Caco-2 (cell line): ENCODE data around the gene SOX5. TPM values are rescaled to one million over a fixed set of nuclear protein-coding genes. Genes with fewer than 3 reads are reported as not detected.

ENCODE experiments used
- BruUV-seq: library from RNA; stranded (reverse); fragments of 400-500 nt; replicated peaks from 2 replicates; lab custom pipeline; 2021; lab: Mats Ljungman, UMichigan
- CTCF ChIA-PET: fragments of 300-600 bp; sonication (Branson Sonifier 250); formaldehyde crosslinking; loops from one replicate; lab custom pipeline; 2022; ENCODE audit warnings: antibody characterized with exemption; lab: Charles Lee
- POLR2A ChIA-PET: fragments of 300-600 bp; sonication (Branson Sonifier 250); formaldehyde crosslinking; loops from one replicate; lab custom pipeline; 2022; ENCODE audit warnings: antibody characterized with exemption; lab: Charles Lee
- DNase-seq, 2 experiments: peaks; one replicate each; pipeline versions ENCODE4 v3.0.0 to v3.0.0-alpha.2; 2020 to 2022
- H3K27me3 ChIP-seq: replicated peaks from 2 replicates; pipeline ENCODE4 v1.6.0; 2011; ENCODE audit warnings: low read length; ENCODE audit not compliant: control insufficient read depth, insufficient read depth
- H3K36me3 ChIP-seq: 2 replicates; pipeline ENCODE4 v1.5.1; 2011; ENCODE audit warnings: low read length; ENCODE audit not compliant: control insufficient read depth, insufficient read depth
- H3K4me1 ChIP-seq: fragments of 250-450 bp; sonication (Bioruptor Pico); 2 replicates; pipeline ENCODE4 v1.5.1; 2020; ENCODE audit warnings: mild to moderate bottlenecking
- H3K4me3 ChIP-seq: 2 replicates; pipeline ENCODE4 v1.5.1; 2011; ENCODE audit warnings: low read depth, mild to moderate bottlenecking, control low read depth, low read length
- H3K9me3 ChIP-seq: fragments of 250-450 bp; sonication (Bioruptor Pico); 2 replicates; pipeline ENCODE4 v1.5.1; 2020; ENCODE audit warnings: mild to moderate bottlenecking, moderate library complexity
- H3K27ac Mint-ChIP-seq: one replicate; pipeline ENCODE4 v1.8.0; 2022; ENCODE audit warnings: mixed read lengths; ENCODE audit not compliant: unreplicated experiment
- H3K27me3 Mint-ChIP-seq: one replicate; pipeline ENCODE4 v1.8.0; 2022; ENCODE audit warnings: mixed read lengths; ENCODE audit not compliant: insufficient read depth, unreplicated experiment
- H3K36me3 Mint-ChIP-seq: one replicate; pipeline ENCODE4 v1.8.0; 2022; ENCODE audit warnings: mild to moderate bottlenecking, mixed read lengths; ENCODE audit not compliant: insufficient read depth, unreplicated experiment
- H3K4me1 Mint-ChIP-seq: one replicate; pipeline ENCODE4 v1.8.0; 2022; ENCODE audit warnings: low read depth, mixed read lengths; ENCODE audit not compliant: unreplicated experiment
- H3K4me3 Mint-ChIP-seq: one replicate; pipeline ENCODE4 v1.8.0; 2022; ENCODE audit warnings: mild to moderate bottlenecking, moderate library complexity, mixed read lengths; ENCODE audit not compliant: unreplicated experiment
- H3K9me3 Mint-ChIP-seq: one replicate; pipeline ENCODE4 v1.8.0; 2022; ENCODE audit warnings: mixed read lengths; ENCODE audit not compliant: unreplicated experiment
- intact Hi-C: fragments of 100-400 bp; cut with micrococcal nuclease; formaldehyde crosslinking; loops from one replicate; pipeline ENCODE4 v1.10.0; 2022; ENCODE audit not compliant: unreplicated experiment
- total RNA-seq: library from RNA; stranded (reverse); gene quantifications from 2 replicates; pipeline ENCODE4 v1.2.3, GENCODE V29; 2022
- TF ChIP-seq, protein P1 (sequence below), 2 experiments: fragments of 200-600 bp in 1 of 2; IDR thresholded peaks; 1 replicate in 1 of 2; 2 replicates in 1 of 2; pipeline versions ENCODE4 v1.5.1 to v1.8.0; 2011 to 2022; ENCODE audit warnings: antibody characterized with exemption in 1 of 2, control low read depth in 1 of 2, inconsistent platforms in 1 of 2, low read depth in 1 of 2, low read length in 1 of 2, mild to moderate bottlenecking in 1 of 2, moderate library complexity in 1 of 2; ENCODE audit not compliant: insufficient read depth in 1 of 2, severe bottlenecking in 1 of 2, unreplicated experiment in 1 of 2

SOX5 gene
- total RNA-seq, 1 experiment from 2014 or later: 15.4 TPM

DNA sequence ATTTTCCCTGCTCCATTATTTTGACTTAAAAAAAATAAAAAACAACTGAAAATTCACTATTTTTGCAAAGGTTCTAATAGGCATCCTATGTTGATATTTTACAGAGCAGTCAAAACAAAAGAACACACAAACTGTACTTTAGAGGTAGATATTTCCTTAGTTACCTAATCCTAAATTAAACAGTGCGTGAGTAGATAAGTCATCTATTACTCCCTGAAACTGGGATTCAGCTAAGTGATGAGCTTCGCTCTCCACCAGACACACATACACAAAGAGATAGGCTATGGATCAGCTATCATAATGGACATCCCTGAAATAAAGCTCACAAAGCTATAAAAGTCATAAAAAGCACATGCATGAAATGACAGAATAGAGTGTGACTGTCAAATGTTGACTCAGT lies 398.7 kb downstream of the SOX5 start:
- H3K9me3 ChIP-seq: no peaks in the 10 kb centered on the region
- no peaks in the 10 kb centered on the region for H3K4me1 ChIP-seq
- peaks cover 6% of the 10 kb centered on the region for H3K4me1 Mint-ChIP-seq
- H3K27me3 ChIP-seq: no peaks in the 10 kb centered on the region
- BruUV-seq: no TSS peak
- intact Hi-C loops: no loop called here
- H3K27ac Mint-ChIP-seq: no peak overlapping the region
- no peak for DNase-seq
- TF ChIP-seq, protein P1, sequence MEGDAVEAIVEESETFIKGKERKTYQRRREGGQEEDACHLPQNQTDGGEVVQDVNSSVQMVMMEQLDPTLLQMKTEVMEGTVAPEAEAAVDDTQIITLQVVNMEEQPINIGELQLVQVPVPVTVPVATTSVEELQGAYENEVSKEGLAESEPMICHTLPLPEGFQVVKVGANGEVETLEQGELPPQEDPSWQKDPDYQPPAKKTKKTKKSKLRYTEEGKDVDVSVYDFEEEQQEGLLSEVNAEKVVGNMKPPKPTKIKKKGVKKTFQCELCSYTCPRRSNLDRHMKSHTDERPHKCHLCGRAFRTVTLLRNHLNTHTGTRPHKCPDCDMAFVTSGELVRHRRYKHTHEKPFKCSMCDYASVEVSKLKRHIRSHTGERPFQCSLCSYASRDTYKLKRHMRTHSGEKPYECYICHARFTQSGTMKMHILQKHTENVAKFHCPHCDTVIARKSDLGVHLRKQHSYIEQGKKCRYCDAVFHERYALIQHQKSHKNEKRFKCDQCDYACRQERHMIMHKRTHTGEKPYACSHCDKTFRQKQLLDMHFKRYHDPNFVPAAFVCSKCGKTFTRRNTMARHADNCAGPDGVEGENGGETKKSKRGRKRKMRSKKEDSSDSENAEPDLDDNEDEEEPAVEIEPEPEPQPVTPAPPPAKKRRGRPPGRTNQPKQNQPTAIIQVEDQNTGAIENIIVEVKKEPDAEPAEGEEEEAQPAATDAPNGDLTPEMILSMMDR (IDR thresholded peaks at IDR 0.05; ENCODE audit: insufficient read depth in 1 of 2, low read depth in 1 of 2, low read length in 1 of 2, severe bottlenecking in 1 of 2, unreplicated experiment in 1 of 2): no peak
- CTCF ChIA-PET: no interaction called here
- H3K27me3 Mint-ChIP-seq: no peaks in the 10 kb centered on the region
- H3K9me3 Mint-ChIP-seq: no peaks in the 10 kb centered on the region
- POLR2A ChIA-PET: no interaction called here
- no peak overlapping the region for H3K4me3 Mint-ChIP-seq
- H3K4me3 ChIP-seq: no peak overlapping the region
- no peaks in the 10 kb centered on the region for H3K36me3 ChIP-seq
- H3K36me3 Mint-ChIP-seq: no peaks in the 10 kb centered on the region

DNA sequence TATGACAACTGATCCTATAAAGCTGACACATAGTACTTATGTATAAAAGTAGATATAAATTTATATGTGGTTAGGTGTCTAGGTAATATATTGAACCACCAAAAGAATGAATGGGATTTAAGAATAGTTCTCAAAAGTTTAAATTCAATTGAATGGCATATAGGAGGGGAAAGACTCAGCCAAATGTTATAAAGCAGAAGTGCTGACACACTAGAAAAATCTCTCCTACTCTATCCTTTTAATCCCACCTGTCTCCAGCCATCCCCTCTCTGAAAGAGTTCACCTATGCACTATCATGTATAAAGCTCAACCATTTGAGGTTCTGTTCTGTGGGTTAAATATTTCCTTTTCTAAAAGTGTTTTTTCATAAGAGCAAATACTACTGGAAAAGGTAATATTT lies 400.7 kb downstream of the SOX5 start:
- Histone ChIP-seq H3K4me1 (no peaks in the 10 kb centered on the region), H3K27me3 (no peaks in the 10 kb centered on the region), H3K4me3 (no peak overlapping the region), H3K36me3 (no peaks in the 10 kb centered on the region), H3K9me3 (no peaks in the 10 kb centered on the region)
- no peaks in the 10 kb centered on the region for H3K36me3 Mint-ChIP-seq
- TF ChIP-seq, protein P1 (IDR thresholded peaks at IDR 0.05; ENCODE audit: insufficient read depth in 1 of 2, low read depth in 1 of 2, low read length in 1 of 2, severe bottlenecking in 1 of 2, unreplicated experiment in 1 of 2): no peak
- H3K4me3 Mint-ChIP-seq: no peak overlapping the region
- BruUV-seq: no TSS peak
- intact Hi-C loops: no loop called here
- ChIA-PET CTCF (no interaction called here), POLR2A (no interaction called here)
- DNase-seq: no peak
- H3K27ac Mint-ChIP-seq: no peak overlapping the region
- H3K9me3 Mint-ChIP-seq: no peaks in the 10 kb centered on the region
- no peaks in the 10 kb centered on the region for H3K27me3 Mint-ChIP-seq
- peaks cover 6% of the 10 kb centered on the region for H3K4me1 Mint-ChIP-seq

DNA sequence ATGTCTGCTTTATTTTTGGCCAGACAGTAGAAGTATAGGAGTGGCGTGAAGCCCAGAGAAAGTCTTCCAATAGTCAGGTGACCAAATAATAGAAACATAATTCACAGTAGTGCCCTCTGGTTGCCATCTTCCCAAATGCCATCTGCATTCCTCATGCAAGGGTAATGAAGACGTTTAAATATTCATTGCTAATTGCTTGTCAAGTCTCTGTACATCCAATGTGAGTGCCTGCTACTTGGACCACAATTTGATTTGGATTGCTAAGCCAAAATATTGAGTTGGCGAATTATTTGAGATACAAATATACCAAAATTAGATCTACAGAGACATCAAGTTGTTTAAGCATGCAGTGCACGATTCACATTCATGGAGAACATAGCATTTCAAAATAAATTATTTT lies 402.7 kb downstream of the SOX5 start:
- Mint-ChIP-seq H3K4me3 (no peak overlapping the region), H3K36me3 (no peaks in the 10 kb centered on the region), H3K27me3 (no peaks in the 10 kb centered on the region), H3K27ac (no peak overlapping the region), H3K9me3 (no peaks in the 10 kb centered on the region), H3K4me1 (peaks cover 6% of the 10 kb centered on the region)
- no peak for DNase-seq
- Histone ChIP-seq H3K27me3 (no peaks in the 10 kb centered on the region), H3K9me3 (no peaks in the 10 kb centered on the region), H3K4me1 (no peaks in the 10 kb centered on the region), H3K4me3 (no peak overlapping the region), H3K36me3 (no peaks in the 10 kb centered on the region)
- no TSS peak for BruUV-seq
- ChIA-PET POLR2A (no interaction called here), CTCF (no interaction called here)
- TF ChIP-seq, protein P1 (IDR thresholded peaks at IDR 0.05; ENCODE audit: insufficient read depth in 1 of 2, low read depth in 1 of 2, low read length in 1 of 2, severe bottlenecking in 1 of 2, unreplicated experiment in 1 of 2): no peak
- intact Hi-C loops: no loop called here
